Measurements from ENCODE around the gene FSCB.
"Not testable (repeated sequence)": the region's sequence is repeated elsewhere in the genome, so short reads cannot be mapped to it uniquely, and the experiment has no call there.

FSCB gene, protein sequence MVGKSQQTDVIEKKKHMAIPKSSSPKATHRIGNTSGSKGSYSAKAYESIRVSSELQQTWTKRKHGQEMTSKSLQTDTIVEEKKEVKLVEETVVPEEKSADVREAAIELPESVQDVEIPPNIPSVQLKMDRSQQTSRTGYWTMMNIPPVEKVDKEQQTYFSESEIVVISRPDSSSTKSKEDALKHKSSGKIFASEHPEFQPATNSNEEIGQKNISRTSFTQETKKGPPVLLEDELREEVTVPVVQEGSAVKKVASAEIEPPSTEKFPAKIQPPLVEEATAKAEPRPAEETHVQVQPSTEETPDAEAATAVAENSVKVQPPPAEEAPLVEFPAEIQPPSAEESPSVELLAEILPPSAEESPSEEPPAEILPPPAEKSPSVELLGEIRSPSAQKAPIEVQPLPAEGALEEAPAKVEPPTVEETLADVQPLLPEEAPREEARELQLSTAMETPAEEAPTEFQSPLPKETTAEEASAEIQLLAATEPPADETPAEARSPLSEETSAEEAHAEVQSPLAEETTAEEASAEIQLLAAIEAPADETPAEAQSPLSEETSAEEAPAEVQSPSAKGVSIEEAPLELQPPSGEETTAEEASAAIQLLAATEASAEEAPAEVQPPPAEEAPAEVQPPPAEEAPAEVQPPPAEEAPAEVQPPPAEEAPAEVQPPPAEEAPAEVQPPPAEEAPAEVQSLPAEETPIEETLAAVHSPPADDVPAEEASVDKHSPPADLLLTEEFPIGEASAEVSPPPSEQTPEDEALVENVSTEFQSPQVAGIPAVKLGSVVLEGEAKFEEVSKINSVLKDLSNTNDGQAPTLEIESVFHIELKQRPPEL

DNA sequence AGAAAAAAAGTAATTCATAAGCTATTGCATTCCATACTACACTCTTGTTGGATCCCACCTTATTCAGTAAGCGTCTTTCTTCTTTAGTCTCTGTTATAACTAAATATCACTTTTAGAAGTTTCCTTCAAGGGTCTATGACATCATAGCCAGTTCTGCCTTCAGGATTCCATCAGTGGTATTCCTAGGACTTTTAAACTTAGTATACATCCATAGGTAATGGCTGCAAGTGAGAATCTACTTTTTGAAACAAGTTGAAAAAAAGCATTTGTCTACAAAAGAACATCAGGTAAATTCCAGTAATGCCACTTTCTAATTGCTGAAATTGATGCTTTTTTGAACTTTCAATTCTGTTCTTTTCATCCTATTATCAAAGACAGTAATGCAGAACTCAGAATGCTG is at the start of gene FSCB:
FSCB (minus strand) TSS at position 101 of the 400 bp plus-strand sequence. CDS start 296 bp downstream, outside the sequence.
- no peak for DNase-seq (ENCODE audit: low read depth in 2 of 3, low spot score in 1 of 3)

GRCh38 chr14:44531658-44532057 is 24.6 kb upstream of the FSCB start:
- DNase-seq (ENCODE audit: low read depth in 2 of 3, low spot score in 1 of 3): no peak

- no peak for DNase-seq (ENCODE audit: low read depth in 2 of 3, low spot score in 1 of 3)
Measured at GRCh38 chr14:44530475-44530874, 23.4 kb upstream of the FSCB start.

- DNase-seq (ENCODE audit: low read depth in 2 of 3, low spot score in 1 of 3): no peak
Measured at GRCh38 chr14:44529026-44529425, 21.9 kb upstream of the FSCB start.

DNA sequence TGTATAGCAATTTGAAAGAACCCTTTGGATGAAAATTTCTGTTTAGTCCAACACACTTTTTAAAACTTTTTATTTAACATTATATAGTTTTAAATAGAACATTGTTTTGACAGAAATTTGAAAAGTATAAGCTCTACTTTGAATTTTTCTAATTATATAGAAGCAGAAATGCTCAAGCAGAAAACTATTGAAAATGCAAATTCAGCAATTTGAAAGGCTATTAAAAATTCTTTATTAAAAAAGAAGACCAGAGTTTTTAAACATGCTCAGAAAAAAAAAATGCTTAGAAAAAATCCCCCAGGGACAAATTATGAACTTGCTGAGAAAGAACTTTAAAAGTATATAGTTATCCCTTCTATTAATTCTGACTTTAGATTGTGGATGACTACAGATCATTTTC is 21.1 kb upstream of the FSCB start:
- DNase-seq (ENCODE audit: low read depth in 2 of 3, low spot score in 1 of 3): no peak

DNA sequence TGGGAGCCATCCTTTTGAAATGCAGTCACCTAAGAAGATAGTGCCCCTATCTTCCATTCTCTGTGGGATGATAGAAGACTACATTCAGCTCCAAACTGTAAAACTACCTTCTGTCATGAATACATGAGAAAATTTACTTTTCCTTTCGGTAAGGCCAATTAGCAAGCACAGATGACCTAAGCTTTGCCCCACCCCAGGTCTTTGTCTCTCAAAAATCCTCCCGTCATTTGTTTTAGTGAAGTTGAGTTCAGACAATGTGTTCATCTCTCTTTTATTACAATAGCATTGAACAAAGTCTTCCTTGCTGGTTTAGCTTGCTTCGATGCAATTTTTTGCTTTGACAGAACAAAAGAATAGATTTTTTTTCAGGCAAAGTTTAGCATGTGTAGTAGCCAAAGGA is 18.2 kb upstream of the FSCB start:
- no peak for DNase-seq (ENCODE audit: low read depth in 2 of 3, low spot score in 1 of 3)

DNA sequence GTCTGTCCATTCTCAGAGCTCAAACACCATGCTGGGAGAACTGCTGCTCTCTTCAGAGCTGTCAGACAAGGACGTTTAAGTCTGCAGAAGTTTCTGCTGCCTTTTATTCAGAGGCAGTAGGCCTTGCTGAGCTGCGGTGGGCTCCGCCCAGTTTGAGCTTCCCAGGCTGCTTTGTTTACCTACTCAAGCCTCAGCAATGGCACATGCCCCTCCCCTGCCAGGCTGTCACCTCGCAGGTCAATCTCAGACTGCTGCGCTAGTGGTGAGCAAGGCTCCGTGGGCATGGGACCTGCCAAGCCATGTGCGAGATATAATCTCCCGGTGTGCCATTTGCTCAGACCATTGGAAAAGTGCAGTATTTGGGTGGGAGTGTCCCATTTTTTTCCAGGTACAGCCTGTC is 8.6 kb upstream of the FSCB start:
- not testable (repeated sequence) for DNase-seq (ENCODE audit: low read depth in 2 of 3, low spot score in 1 of 3)

- no peak for DNase-seq (ENCODE audit: low read depth in 2 of 3, low spot score in 1 of 3)
Measured at GRCh38 chr14:44508834-44509233, 1.8 kb upstream of the FSCB start.

DNA sequence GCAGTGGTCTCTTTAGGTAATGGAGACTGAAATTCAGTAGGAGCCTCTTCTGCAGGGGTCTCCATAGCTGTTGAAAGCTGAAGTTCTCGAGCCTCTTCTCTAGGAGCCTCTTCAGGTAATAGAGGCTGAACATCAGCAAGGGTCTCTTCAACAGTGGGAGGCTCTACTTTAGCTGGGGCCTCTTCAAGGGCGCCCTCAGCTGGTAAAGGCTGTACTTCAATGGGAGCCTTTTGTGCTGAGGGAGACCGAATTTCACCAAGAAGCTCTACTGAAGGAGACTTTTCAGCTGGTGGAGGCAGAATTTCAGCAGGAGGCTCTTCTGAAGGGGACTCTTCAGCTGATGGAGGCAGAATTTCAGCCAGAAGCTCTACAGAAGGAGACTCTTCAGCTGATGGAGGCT is 1.5 kb downstream of the FSCB start:
- DNase-seq (ENCODE audit: low read depth in 2 of 3, low spot score in 1 of 3): no peak

DNA sequence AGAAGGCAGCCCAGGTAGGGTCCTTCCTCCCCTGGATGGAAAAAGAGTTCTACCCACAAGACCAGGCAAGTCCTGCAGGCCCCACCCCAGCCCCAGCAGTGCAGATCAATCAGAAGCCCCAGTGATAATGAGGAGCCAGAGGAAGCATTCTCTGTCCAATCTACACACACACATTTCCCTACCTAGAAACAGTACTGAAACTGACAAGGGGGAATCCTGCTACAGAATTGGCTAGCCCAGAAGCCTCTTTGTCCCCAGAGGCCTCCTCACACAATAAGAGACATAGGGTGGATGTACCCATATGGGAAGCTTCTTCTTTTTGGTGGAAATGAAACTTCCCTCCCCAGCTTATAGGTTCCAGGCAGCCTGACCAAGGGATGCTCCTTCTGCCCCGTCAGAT is 9.9 kb downstream of the FSCB start:
- no peak for DNase-seq (ENCODE audit: low read depth in 2 of 3, low spot score in 1 of 3)

- no peak for DNase-seq (ENCODE audit: low read depth in 2 of 3, low spot score in 1 of 3)
Measured at GRCh38 chr14:44494137-44494536, 12.9 kb downstream of the FSCB start.

DNA sequence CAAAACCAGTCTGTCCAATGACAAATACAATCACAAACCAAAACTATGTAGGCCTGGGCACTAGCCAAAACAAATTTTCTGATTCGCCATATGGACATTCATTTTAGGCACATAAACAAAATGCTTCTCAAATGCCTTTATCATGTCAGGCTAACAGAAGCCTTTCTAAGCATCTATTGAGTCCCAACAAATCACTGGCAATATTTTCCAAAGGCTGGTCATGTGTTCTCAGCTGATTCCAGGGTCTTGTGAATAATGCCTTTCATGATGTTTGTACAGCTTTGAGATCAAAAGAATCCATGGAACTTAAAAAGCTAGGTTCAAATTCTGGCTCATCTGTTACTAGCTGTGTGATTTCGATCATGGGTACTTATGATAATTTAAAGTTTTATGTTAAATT is 16.1 kb downstream of the FSCB start:
- DNase-seq (ENCODE audit: low read depth in 2 of 3, low spot score in 1 of 3): no peak

- DNase-seq (ENCODE audit: low read depth in 2 of 3, low spot score in 1 of 3): no peak
Measured at GRCh38 chr14:44477953-44478352, 29.1 kb downstream of the FSCB start.

- DNase-seq (ENCODE audit: low read depth in 2 of 3, low spot score in 1 of 3): no peak
Measured at GRCh38 chr14:44468771-44469170, 38.3 kb downstream of the FSCB start.

- no peak for DNase-seq (ENCODE audit: low read depth in 2 of 3, low spot score in 1 of 3)
Measured at GRCh38 chr14:44463356-44464004, 43.6 kb downstream of the FSCB start.

GRCh38 chr14:44462381-44462780 is 44.7 kb downstream of the FSCB start:
- no peak for DNase-seq (ENCODE audit: low read depth in 2 of 3, low spot score in 1 of 3)

DNA sequence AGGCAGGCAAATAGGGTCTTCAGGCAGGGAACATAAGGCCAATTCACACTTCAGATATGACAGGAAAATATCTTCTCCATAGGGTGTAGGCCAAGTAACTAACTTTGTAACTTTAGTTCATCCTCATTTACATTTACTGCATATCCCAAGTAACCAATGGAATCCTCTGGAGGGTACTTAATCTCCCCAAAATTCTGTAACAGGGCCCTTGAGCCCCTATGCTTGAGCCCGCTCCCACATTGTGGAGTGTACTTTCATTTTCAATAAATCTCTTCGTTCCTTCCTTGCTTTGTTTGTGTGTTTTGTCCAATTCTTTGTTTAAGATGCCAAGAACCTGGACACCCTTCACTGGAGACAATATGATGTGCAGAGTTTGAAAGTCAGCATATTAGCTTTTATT is 45.3 kb downstream of the FSCB start:
- DNase-seq (ENCODE audit: low read depth in 2 of 3, low spot score in 1 of 3): no peak
